ENCODE data around the gene ABCC3. TPM values are rescaled to one million over a fixed set of nuclear protein-coding genes. Genes with fewer than 3 reads are reported as not detected.

The ABCC3 gene
- total RNA-seq, 1 donor from 2014 or later = 13.3 TPM

GRCh38 chr17:50642722-50643656, 8.3 kb downstream of the ABCC3 start:
- no peak overlapping the region for H3K4me3 Mint-ChIP-seq
- DNase-seq (ENCODE audit: extremely low spot score, unreplicated experiment) = no peak
- no peaks in the 10 kb centered on the region for H3K9me3 Mint-ChIP-seq
- peaks cover 10% of the 10 kb centered on the region for H3K4me1 Mint-ChIP-seq (ENCODE audit: unreplicated experiment)
- no peak for TF ChIP-seq CTCF (conservative IDR thresholded peaks at IDR 0.05)
- peaks cover 11% of the 10 kb centered on the region for H3K27me3 Mint-ChIP-seq
- H3K36me3 Mint-ChIP-seq = no peaks in the 10 kb centered on the region
- H3K27ac Mint-ChIP-seq = no peak overlapping the region

- H3K9me3 Mint-ChIP-seq = no peaks in the 10 kb centered on the region
- no peak overlapping the region for H3K27ac Mint-ChIP-seq
- no peak overlapping the region for H3K4me3 Mint-ChIP-seq
- no peak for DNase-seq (ENCODE audit: extremely low spot score, unreplicated experiment)
- H3K36me3 Mint-ChIP-seq = no peaks in the 10 kb centered on the region
- peaks cover 5% of the 10 kb centered on the region for H3K4me1 Mint-ChIP-seq (ENCODE audit: unreplicated experiment)
- H3K27me3 Mint-ChIP-seq = peaks cover 8% of the 10 kb centered on the region
- no peak for TF ChIP-seq CTCF (conservative IDR thresholded peaks at IDR 0.05)
Observed at GRCh38 chr17:50645748-50646682, 11.3 kb downstream of the ABCC3 start.

- H3K4me3 Mint-ChIP-seq = no peak overlapping the region
- H3K9me3 Mint-ChIP-seq = no peaks in the 10 kb centered on the region
- no peak for DNase-seq (ENCODE audit: extremely low spot score, unreplicated experiment)
- no peak overlapping the region for H3K27ac Mint-ChIP-seq
- peaks cover 8% of the 10 kb centered on the region for H3K27me3 Mint-ChIP-seq
- no peak for TF ChIP-seq CTCF (conservative IDR thresholded peaks at IDR 0.05)
- no peaks in the 10 kb centered on the region for H3K4me1 Mint-ChIP-seq (ENCODE audit: unreplicated experiment)
- H3K36me3 Mint-ChIP-seq = no peaks in the 10 kb centered on the region
Observed at GRCh38 chr17:50647187-50647586, 12.5 kb downstream of the ABCC3 start.

- Mint-ChIP-seq H3K27ac (no peak overlapping the region), H3K4me1 (ENCODE audit: unreplicated experiment) (no peaks in the 10 kb centered on the region), H3K36me3 (no peaks in the 10 kb centered on the region), H3K9me3 (no peaks in the 10 kb centered on the region), H3K4me3 (no peak overlapping the region), H3K27me3 (peaks cover 8% of the 10 kb centered on the region)
- TF ChIP-seq CTCF (conservative IDR thresholded peaks at IDR 0.05) = no peak
- no peak for DNase-seq (ENCODE audit: extremely low spot score, unreplicated experiment)
Observed at GRCh38 chr17:50649042-50649908, 14.6 kb downstream of the ABCC3 start.

- H3K27ac Mint-ChIP-seq = no peak overlapping the region
- no peak for DNase-seq (ENCODE audit: extremely low spot score, unreplicated experiment)
- no peak for TF ChIP-seq CTCF (conservative IDR thresholded peaks at IDR 0.05)
- no peaks in the 10 kb centered on the region for H3K36me3 Mint-ChIP-seq
- H3K4me3 Mint-ChIP-seq = no peak overlapping the region
- no peaks in the 10 kb centered on the region for H3K4me1 Mint-ChIP-seq (ENCODE audit: unreplicated experiment)
- peaks cover 3% of the 10 kb centered on the region for H3K27me3 Mint-ChIP-seq
- no peaks in the 10 kb centered on the region for H3K9me3 Mint-ChIP-seq
Observed at GRCh38 chr17:50651661-50652060, 17.0 kb downstream of the ABCC3 start.
